NCI-H2029 (cell line): ENCODE results near the gene PTMS.

Source experiments
- DNase-seq: peaks from one replicate; lab custom pipeline; 2025; lab: John Stamatoyannopoulos, UW

Gene PTMS

GRCh38 chr12:6788972-6789924, 23.1 kb downstream of the PTMS start, which contains the start of gene CD4:
TSS of gene CD4 (plus strand) at chr12:6789528. CDS start at chr12:6800139, 10,611 bp downstream.
- no peak for DNase-seq

GRCh38 chr12:6790496-6791150, 24.5 kb downstream of the PTMS start:
- DNase-seq = no peak

- DNase-seq = no peak
Observed at GRCh38 chr12:6791931-6792520, 25.9 kb downstream of the PTMS start.

- DNase-seq = no peak
Observed at GRCh38 chr12:6792522-6793201, 26.5 kb downstream of the PTMS start.

GRCh38 chr12:6795088-6795487, 28.9 kb downstream of the PTMS start:
- DNase-seq = no peak

GRCh38 chr12:6796576-6796975, 30.4 kb downstream of the PTMS start:
- no peak for DNase-seq

- no peak for DNase-seq
Observed at GRCh38 chr12:6799147-6799546, 33.0 kb downstream of the PTMS start.

- no peak for DNase-seq
Observed at GRCh38 chr12:6807170-6807569, 41.0 kb downstream of the PTMS start.

- no peak for DNase-seq
Observed at GRCh38 chr12:6809056-6809455, 42.9 kb downstream of the PTMS start.

GRCh38 chr12:6810758-6811157, 44.6 kb downstream of the PTMS start:
- no peak for DNase-seq

GRCh38 chr12:6813363-6813762, 47.2 kb downstream of the PTMS start:
- DNase-seq = no peak

- no peak for DNase-seq
Observed at GRCh38 chr12:6816598-6816997, 50.4 kb downstream of the PTMS start.

- no peak for DNase-seq
Observed at GRCh38 chr12:6817098-6817497, 50.9 kb downstream of the PTMS start.

GRCh38 chr12:6817662-6818157, 51.5 kb downstream of the PTMS start:
- no peak for DNase-seq

- no peak for DNase-seq
Observed at GRCh38 chr12:6818222-6818621, 52.1 kb downstream of the PTMS start.

GRCh38 chr12:6818645-6819044, 52.5 kb downstream of the PTMS start:
- DNase-seq = no peak

- no peak for DNase-seq
Observed at GRCh38 chr12:6819106-6820030, 53.2 kb downstream of the PTMS start.

- DNase-seq = no peak
Observed at GRCh38 chr12:6820166-6820565, 54.0 kb downstream of the PTMS start.
